ENCODE measurements around the gene DSCAML1.
"Not testable (repeated sequence)": the region's sequence is repeated elsewhere in the genome, so short reads cannot be mapped to it uniquely, and the experiment has no call there.

Gene DSCAML1

DNA sequence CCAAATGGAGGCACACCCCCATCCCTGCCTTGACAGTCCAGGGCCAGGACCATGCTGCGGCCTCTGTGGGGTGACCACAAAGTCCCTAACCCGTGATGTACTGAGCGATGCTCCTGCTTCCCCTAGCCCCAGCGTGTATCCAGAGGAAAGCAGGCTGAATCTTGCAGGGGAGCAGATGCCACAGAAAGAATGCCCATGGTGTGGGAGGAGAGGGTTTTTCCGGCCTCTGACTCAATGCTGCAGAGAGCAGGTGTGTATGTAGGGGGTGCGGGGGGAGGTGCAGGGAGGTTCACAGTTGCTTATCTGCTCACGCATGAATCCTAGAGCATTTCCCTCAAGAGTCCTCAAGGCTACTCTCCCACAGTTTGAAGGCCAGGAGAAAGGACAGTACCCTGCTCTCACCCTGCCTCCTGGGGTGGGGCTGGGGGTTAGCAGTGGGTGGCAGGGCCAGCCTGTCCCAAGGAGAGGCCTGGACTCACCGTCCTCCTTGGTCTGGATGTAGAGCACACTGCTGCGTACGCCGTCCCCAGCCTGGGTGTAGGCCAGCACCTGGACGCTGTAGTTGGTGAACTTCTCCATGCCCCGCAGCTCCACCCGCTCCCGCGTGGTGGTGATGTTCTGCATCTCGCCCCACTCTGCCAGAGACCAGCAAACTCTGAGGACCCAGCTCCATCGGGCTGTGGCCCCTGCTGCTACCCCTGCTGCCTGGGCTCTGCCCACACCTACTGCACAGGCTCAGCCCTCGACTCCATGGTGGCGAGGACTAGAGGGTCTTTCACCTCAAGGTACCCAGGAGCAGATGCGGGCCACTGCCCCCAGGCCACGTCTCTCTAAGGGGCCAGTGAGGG is 338.5 kb downstream of the DSCAML1 start:
- Histone ChIP-seq H3K27ac (no peak overlapping the region), H3K36me3 (replicated peaks) (no peaks in the 10 kb centered on the region), H3K27me3 (replicated peaks) (no peaks in the 10 kb centered on the region), H3K4me3 (ENCODE audit: low read depth, low read length) (no peak overlapping the region)
- in situ Hi-C loops (cut with HindIII; ENCODE audit: low pct_ligation_motif_present, low sequenced_read_pairs): no loop called here
- TF ChIP-seq, protein P1, sequence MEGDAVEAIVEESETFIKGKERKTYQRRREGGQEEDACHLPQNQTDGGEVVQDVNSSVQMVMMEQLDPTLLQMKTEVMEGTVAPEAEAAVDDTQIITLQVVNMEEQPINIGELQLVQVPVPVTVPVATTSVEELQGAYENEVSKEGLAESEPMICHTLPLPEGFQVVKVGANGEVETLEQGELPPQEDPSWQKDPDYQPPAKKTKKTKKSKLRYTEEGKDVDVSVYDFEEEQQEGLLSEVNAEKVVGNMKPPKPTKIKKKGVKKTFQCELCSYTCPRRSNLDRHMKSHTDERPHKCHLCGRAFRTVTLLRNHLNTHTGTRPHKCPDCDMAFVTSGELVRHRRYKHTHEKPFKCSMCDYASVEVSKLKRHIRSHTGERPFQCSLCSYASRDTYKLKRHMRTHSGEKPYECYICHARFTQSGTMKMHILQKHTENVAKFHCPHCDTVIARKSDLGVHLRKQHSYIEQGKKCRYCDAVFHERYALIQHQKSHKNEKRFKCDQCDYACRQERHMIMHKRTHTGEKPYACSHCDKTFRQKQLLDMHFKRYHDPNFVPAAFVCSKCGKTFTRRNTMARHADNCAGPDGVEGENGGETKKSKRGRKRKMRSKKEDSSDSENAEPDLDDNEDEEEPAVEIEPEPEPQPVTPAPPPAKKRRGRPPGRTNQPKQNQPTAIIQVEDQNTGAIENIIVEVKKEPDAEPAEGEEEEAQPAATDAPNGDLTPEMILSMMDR (IDR thresholded peaks at IDR 0.05; ENCODE audit: low read depth, low read length, missing control alignments): no peak
- DNase-seq: no peak

DNA sequence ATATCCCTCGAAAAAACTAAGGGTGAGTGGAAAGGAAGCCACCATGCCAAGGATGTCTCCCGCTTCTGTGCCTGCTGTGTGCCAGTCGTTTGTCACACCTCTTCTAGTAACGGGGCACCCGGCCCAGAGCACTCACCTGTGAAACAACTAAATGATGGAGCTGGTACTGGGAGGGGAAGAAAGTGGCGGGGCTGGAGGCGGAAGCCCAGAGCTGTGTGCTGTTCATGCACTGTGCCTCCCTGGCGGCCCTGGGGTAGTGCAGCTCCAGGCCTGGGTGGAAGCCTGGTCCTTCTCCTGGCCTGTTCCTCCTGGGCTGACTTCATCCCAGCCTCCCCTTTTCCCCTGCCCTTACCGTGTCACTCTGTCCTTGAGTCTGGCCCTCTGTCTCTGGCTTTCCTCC is 339.2 kb downstream of the DSCAML1 start:
- no peak overlapping the region for H3K27ac ChIP-seq
- H3K4me3 ChIP-seq (ENCODE audit: low read depth, low read length): no peak overlapping the region
- H3K36me3 ChIP-seq (replicated peaks): no peaks in the 10 kb centered on the region
- TF ChIP-seq, protein P1 (IDR thresholded peaks at IDR 0.05; ENCODE audit: low read depth, low read length, missing control alignments): no peak
- no peaks in the 10 kb centered on the region for H3K27me3 ChIP-seq (replicated peaks)
- in situ Hi-C loops (cut with HindIII; ENCODE audit: low pct_ligation_motif_present, low sequenced_read_pairs): no loop called here
- DNase-seq: no peak

DNA sequence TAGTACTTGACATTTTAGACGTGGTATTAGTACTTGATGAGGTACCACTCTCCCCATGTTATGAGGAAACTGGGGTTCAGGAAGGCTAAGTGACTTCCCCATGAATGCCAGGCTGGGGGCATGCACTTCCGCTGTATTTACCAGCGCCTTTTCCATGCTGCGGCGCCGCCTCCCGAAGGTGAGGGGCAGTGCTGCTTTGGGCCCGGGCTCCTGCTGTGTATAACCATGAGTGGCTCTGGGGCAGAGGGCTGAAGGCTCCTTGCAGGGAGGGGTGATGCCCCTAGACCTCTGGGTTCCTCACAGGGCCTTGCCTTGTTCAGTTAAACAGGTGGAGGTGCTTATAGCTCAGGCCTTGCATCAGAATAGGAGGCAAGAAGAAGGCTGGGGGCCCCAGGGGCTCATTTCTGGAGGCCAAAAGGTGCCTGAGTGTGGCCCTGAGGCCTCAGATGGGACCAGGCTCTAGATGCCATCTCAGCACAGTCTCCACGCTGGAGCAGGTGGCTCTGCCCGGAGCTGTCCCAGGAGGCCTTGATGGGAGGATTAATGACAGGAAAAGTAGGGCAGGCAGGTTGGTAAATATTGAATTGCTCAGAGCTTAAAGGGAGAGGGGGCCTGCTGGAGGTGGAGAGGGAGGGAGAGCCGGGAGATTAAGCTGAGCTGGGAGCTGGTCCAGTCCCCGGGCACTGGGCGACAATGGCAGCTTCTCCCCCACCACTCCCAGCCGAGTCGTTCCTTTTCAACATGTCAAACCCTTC is 339.8 kb downstream of the DSCAML1 start:
- H3K27me3 ChIP-seq (replicated peaks): no peaks in the 10 kb centered on the region
- no peak overlapping the region for H3K27ac ChIP-seq
- no peaks in the 10 kb centered on the region for H3K36me3 ChIP-seq (replicated peaks)
- DNase-seq: no peak
- no peak overlapping the region for H3K4me3 ChIP-seq (ENCODE audit: low read depth, low read length)
- TF ChIP-seq, protein P1 (IDR thresholded peaks at IDR 0.05; ENCODE audit: low read depth, low read length, missing control alignments): no peak
- in situ Hi-C loops (cut with HindIII; ENCODE audit: low pct_ligation_motif_present, low sequenced_read_pairs): no loop called here

DNA sequence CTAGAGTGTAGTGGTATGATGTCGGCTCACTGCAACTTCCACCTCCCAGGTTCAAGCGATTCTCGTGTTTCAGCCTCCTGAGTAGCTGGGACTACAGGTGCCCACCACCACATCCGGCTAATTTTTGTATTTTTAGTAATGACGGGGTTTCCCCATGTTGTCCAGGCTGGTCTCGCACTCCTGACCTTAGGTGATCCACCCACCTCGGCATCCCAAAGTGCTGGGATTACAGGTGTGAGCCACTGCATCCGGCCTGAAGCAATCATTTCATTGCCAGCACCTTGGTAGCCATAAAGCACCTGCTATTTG is 340.3 kb downstream of the DSCAML1 start:
- not testable (repeated sequence) for H3K4me3 ChIP-seq (ENCODE audit: low read depth, low read length); H3K27ac ChIP-seq

DNA sequence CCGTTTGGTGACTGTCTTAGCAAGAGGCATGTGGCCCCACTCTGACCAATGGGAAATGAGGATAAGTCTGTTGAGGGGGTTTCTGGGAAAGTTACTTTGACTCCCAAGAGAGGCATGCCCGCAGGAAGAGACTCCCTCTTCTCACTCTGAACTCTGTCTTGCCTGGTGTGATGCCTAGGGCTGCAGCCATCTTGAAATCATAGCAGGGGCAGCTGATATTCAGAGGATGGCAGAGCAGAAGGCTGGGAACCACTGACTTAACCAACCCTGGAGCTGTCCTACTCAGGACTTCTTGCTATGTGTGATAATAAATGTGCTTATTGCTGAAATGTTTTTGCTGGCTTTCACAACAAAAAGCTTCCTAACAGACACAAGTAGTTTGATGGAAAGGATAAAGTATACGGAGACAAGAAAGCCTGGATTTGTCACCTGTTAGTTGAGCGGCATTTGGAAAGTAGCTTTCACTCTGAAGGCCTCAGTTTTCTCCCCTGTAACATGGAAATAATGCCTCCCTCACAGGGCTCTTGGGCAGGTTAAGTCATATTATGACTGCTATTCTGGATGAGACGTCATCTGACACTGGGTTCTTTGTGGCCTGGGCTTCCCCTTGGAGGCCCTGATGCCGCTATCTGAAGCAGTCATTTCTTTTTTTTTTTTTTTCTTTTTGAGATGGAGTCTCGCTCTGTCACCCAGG is 340.8 kb downstream of the DSCAML1 start:
- DNase-seq: no peak

More for the DNA sequence above, 340.3 kb downstream of the DSCAML1 start:
- H3K36me3 ChIP-seq (replicated peaks); H3K27me3 ChIP-seq (replicated peaks); in situ Hi-C loops (cut with HindIII; ENCODE audit: low pct_ligation_motif_present, low sequenced_read_pairs); DNase-seq: not testable (repeated sequence)

More for the DNA sequence above, 340.8 kb downstream of the DSCAML1 start:
- Histone ChIP-seq H3K4me3 (ENCODE audit: low read depth, low read length) (no peak overlapping the region), H3K27ac (no peak overlapping the region), H3K27me3 (replicated peaks) (no peaks in the 10 kb centered on the region), H3K36me3 (replicated peaks) (no peaks in the 10 kb centered on the region)
- TF ChIP-seq, protein P1 (IDR thresholded peaks at IDR 0.05; ENCODE audit: low read depth, low read length, missing control alignments): no peak
- in situ Hi-C loops (cut with HindIII; ENCODE audit: low pct_ligation_motif_present, low sequenced_read_pairs): no loop called here

All from brain microvascular endothelial cell (primary cell).